IMR-90 (cell line): Measurements from ENCODE around the gene DSN1. TPM values are rescaled to one million over a fixed set of nuclear protein-coding genes. Genes with fewer than 3 reads are reported as not detected.
A peak's percentile ranks its signal among the peaks of the same experiment; 100 is the strongest.

ENCODE experiments used
- ATAC-seq: fragments of 200-7000 bp; cut with Tn5 transposase; 2 replicates; pipeline ENCODE4 v1.9.1; 2020; ENCODE audit warnings: low read depth, mild to moderate bottlenecking, moderate library complexity
- BruUV-seq: library from RNA; stranded (reverse); fragments of 400-500 nt; replicated peaks from 2 replicates; lab custom pipeline; 2021; lab: Mats Ljungman, UMichigan
- CTCF ChIA-PET: fragments of 300-600 bp; formaldehyde crosslinking; extraction: SDS; loops from one replicate; lab custom pipeline; 2021; ENCODE audit warnings: antibody characterized with exemption; lab: Yijun Ruan, JAX
- POLR2A ChIA-PET: fragments of 300-600 bp; sonication (Branson Sonifier 250); formaldehyde crosslinking; loops from one replicate; lab custom pipeline; 2022; ENCODE audit warnings: antibody characterized with exemption; ENCODE audit not compliant: unreplicated experiment; lab: Charles Lee
- DNase-seq: peaks from one replicate; pipeline ENCODE4 v3.0.0; 2013
- H2AFZ ChIP-seq: replicated peaks from 2 replicates; pipeline ENCODE3; 2013; ENCODE audit warnings: low read length, mild to moderate bottlenecking; ENCODE audit not compliant: poor library complexity
- H2AK5ac ChIP-seq: 2 replicates; pipeline ENCODE4 v1.6.1; 2013; ENCODE audit warnings: low read depth, low read length, inconsistent platforms
- H2AK9ac ChIP-seq: replicated peaks from 2 replicates; pipeline ENCODE3; 2013; ENCODE audit warnings: mild to moderate bottlenecking, low read depth, low read length, moderate library complexity; ENCODE audit not compliant: poor library complexity
- H2BK120ac ChIP-seq: 2 replicates; pipeline ENCODE4 v1.6.1; 2013; ENCODE audit warnings: low read depth, low read length, inconsistent platforms
- H2BK15ac ChIP-seq: 3 replicates; pipeline ENCODE4 v1.6.1; 2013; ENCODE audit warnings: low read depth, low read length, inconsistent platforms
- H2BK20ac ChIP-seq: 2 replicates; pipeline ENCODE4 v1.6.1; 2013; ENCODE audit warnings: low read depth, mild to moderate bottlenecking, inconsistent platforms, low read length, moderate library complexity
- H2BK5ac ChIP-seq: 2 replicates; pipeline ENCODE4 v1.6.1; 2013; ENCODE audit warnings: mild to moderate bottlenecking, low read depth, low read length, inconsistent platforms; ENCODE audit not compliant: poor library complexity, severe bottlenecking
- H3K14ac ChIP-seq: replicated peaks from 2 replicates; pipeline ENCODE4 v1.6.1; 2013; ENCODE audit warnings: low read depth, low read length, inconsistent platforms
- H3K18ac ChIP-seq: 2 replicates; pipeline ENCODE4 v1.6.1; 2013; ENCODE audit warnings: low read depth, low read length, control low read depth
- H3K23ac ChIP-seq: 2 replicates; pipeline ENCODE4 v1.6.1; 2013; ENCODE audit warnings: low read depth, low read length, inconsistent platforms
- H3K27ac ChIP-seq: 2 replicates; pipeline ENCODE4 v1.5.1; 2013; ENCODE audit warnings: mild to moderate bottlenecking, control low read depth, low read length; ENCODE audit not compliant: insufficient read depth
- H3K27me3 ChIP-seq: 2 replicates; pipeline ENCODE4 v1.6.1; 2013; ENCODE audit warnings: low read length; ENCODE audit not compliant: control insufficient read depth, insufficient read depth
- H3K36me3 ChIP-seq: 2 replicates; pipeline ENCODE4 v1.6.1; 2013; ENCODE audit warnings: low read length, mixed read lengths; ENCODE audit not compliant: control insufficient read depth, insufficient read depth
- H3K4ac ChIP-seq: 2 replicates; pipeline ENCODE4 v1.6.1; 2013; ENCODE audit warnings: low read depth, low read length, inconsistent platforms
- H3K4me1 ChIP-seq: 2 replicates; pipeline ENCODE4 v1.6.1; 2013; ENCODE audit warnings: low read length, mixed read lengths; ENCODE audit not compliant: control insufficient read depth, insufficient read depth
- H3K4me2 ChIP-seq: 2 replicates; pipeline ENCODE4 v1.6.1; 2013; ENCODE audit warnings: low read depth, mild to moderate bottlenecking, control low read depth, low read length, moderate library complexity
- H3K4me3 ChIP-seq: 2 replicates; pipeline ENCODE4 v1.5.1; 2013; ENCODE audit warnings: low read depth, mild to moderate bottlenecking, control low read depth, low read length, moderate library complexity; ENCODE audit not compliant: insufficient read depth
- H3K56ac ChIP-seq: 2 replicates; pipeline ENCODE4 v1.6.1; 2013; ENCODE audit warnings: low read length, inconsistent platforms; ENCODE audit not compliant: insufficient read depth; ENCODE audit errors: extremely low read depth
- H3K79me1 ChIP-seq, 2 experiments: 2 replicates each; pipeline ENCODE4 v1.6.1; 2013; ENCODE audit warnings: low read length in 2 of 2, inconsistent platforms in 1 of 2, low read depth in 1 of 2
- H3K9ac ChIP-seq: 2 replicates; pipeline ENCODE4 v1.6.1; 2013; ENCODE audit warnings: low read depth, low read length, control low read depth
- H3K9me1 ChIP-seq: 2 replicates; pipeline ENCODE4 v1.6.1; 2013; ENCODE audit warnings: low read length, inconsistent platforms; ENCODE audit not compliant: insufficient read depth
- H3K9me3 ChIP-seq: 2 replicates; pipeline ENCODE4 v1.6.1; 2013; ENCODE audit warnings: low read length; ENCODE audit not compliant: control insufficient read depth, insufficient read depth
- H4K20me1 ChIP-seq: 2 replicates; pipeline ENCODE4 v1.6.1; 2013; ENCODE audit warnings: low read length, inconsistent platforms; ENCODE audit not compliant: insufficient read depth
- H4K5ac ChIP-seq: 2 replicates; pipeline ENCODE4 v1.6.1; 2013; ENCODE audit warnings: mild to moderate bottlenecking, low read depth, low read length, control low read depth
- H4K8ac ChIP-seq, 2 experiments: 2 replicates each; pipeline ENCODE4 v1.6.1; 2013; ENCODE audit warnings: low read depth in 2 of 2, low read length in 2 of 2, control low read depth in 1 of 2, inconsistent platforms in 1 of 2
- H4K91ac ChIP-seq: 2 replicates; pipeline ENCODE4 v1.6.1; 2013; ENCODE audit warnings: low read depth, low read length, inconsistent platforms; ENCODE audit not compliant: insufficient read depth
- CEBPB ChIP-seq: IDR thresholded peaks from 2 replicates; pipeline ENCODE4 v1.6.1; 2012; ENCODE audit warnings: low read depth, low read length, improper control_type of control experiment
- CHD1 ChIP-seq: IDR thresholded peaks from 2 replicates; pipeline ENCODE4 v1.6.1; 2012; ENCODE audit warnings: low read depth, low read length, improper control_type of control experiment
- FOS ChIP-seq: fragments of 150-350 bp; IDR thresholded peaks from 2 replicates; pipeline ENCODE4 v1.6.1; 2016; ENCODE audit warnings: low read depth, low read length
- MAFK ChIP-seq: IDR thresholded peaks from 2 replicates; pipeline ENCODE4 v1.6.1; 2012; ENCODE audit warnings: low read depth, low read length, improper control_type of control experiment
- MAZ ChIP-seq: IDR thresholded peaks from 2 replicates; pipeline ENCODE4 v1.6.1; 2012; ENCODE audit warnings: low read depth, mild to moderate bottlenecking, low read length, improper control_type of control experiment, moderate library complexity, borderline replicate concordance
- MXI1 ChIP-seq: IDR thresholded peaks from 2 replicates; pipeline ENCODE4 v1.6.1; 2012; ENCODE audit warnings: low read depth, mild to moderate bottlenecking, low read length, moderate library complexity, borderline replicate concordance
- NFE2L2 ChIP-seq: fragments of 150-350 bp; IDR thresholded peaks from 2 replicates; pipeline ENCODE4 v1.6.1; 2016; ENCODE audit warnings: low read depth, mild to moderate bottlenecking, low read length
- POLR2A ChIP-seq: IDR thresholded peaks from 2 replicates; pipeline ENCODE4 v1.6.1; 2012; ENCODE audit warnings: mild to moderate bottlenecking, low read depth, low read length
- RAD21 ChIP-seq: IDR thresholded peaks from 2 replicates; pipeline ENCODE4 v1.6.1; 2012; ENCODE audit warnings: low read length, improper control_type of control experiment
- RCOR1 ChIP-seq: IDR thresholded peaks from 2 replicates; pipeline ENCODE4 v1.6.1; 2012; ENCODE audit warnings: mild to moderate bottlenecking, low read length, improper control_type of control experiment; ENCODE audit not compliant: insufficient replicate concordance
- SMC3 ChIP-seq: fragments of 150-350 bp; IDR thresholded peaks from 2 replicates; pipeline ENCODE4 v1.6.1; 2016; ENCODE audit warnings: low read depth, mild to moderate bottlenecking, antibody characterized with exemption, low read length, moderate library complexity
- USF2 ChIP-seq: fragments of 150-350 bp; IDR thresholded peaks from 2 replicates; pipeline ENCODE4 v1.6.1; 2017; ENCODE audit warnings: mild to moderate bottlenecking, antibody characterized with exemption, low read length, low read depth
- WGBS, 2 experiments: methylation state at CpG; one replicate each; pipeline versions ENCODE4 v1.1.5 to v1.1.7; 2013; ENCODE audit warnings: missing lambda C conversion rate in 2 of 2; ENCODE audit not compliant: insufficient read length in 1 of 2; ENCODE audit errors: extremely low coverage in 2 of 2; 5-methylcytosine and 5-hydroxymethylcytosine counted together
- dilution Hi-C: fragments of 300-500 bp; cut with HindIII; formaldehyde crosslinking; loops from one replicate; pipeline ENCODE4 v1.14.3; 2018; ENCODE audit warnings: low sequenced_read_pairs; ENCODE audit not compliant: unreplicated experiment
- in situ Hi-C: fragments of 300-500 bp; cut with MboI; formaldehyde crosslinking; loops from 3 replicates; pipeline ENCODE4 v1.14.3; 2019; ENCODE audit warnings: low sequenced_read_pairs, inconsistent platforms, mixed read lengths
- intact Hi-C: fragments of 100-400 bp; cut with micrococcal nuclease; formaldehyde crosslinking; loops from 2 replicates; pipeline ENCODE4 v1.10.0; 2022
- polyA plus RNA-seq, 3 experiments: library from polyadenylated mRNA; depleted of rRNA; stranded (reverse); fragments of >200 nt; gene quantifications; 2 replicates each; pipeline ENCODE4 v1.2.3, GENCODE V29; 2012; ENCODE audit warnings: low replicate concordance in 1 of 3
- total RNA-seq: library from RNA; depleted of rRNA; stranded (reverse); fragments of >200 nt; gene quantifications from 2 replicates; pipeline ENCODE4 v1.2.3, GENCODE V29; 2012
- TF ChIP-seq, protein P1 (sequence below): conservative IDR thresholded peaks from 2 replicates; pipeline ENCODE4 v1.5.1; 2012; ENCODE audit warnings: mild to moderate bottlenecking, low read depth, low read length, improper control_type of control experiment

Gene DSN1
- total and polyA plus RNA-seq, 2 of the 4 experiments (the other 2 are of a cell fraction), result 10.5 to 16.3 TPM

- no peaks in the 10 kb centered on the region; the same call in 1 of the 2 replicates for H4K20me1 ChIP-seq
- H2AFZ ChIP-seq, result no peak overlapping the region
- peaks cover 2% of the 10 kb centered on the region; the same call in 1 of the 2 replicates for H3K4me1 ChIP-seq
- CTCF ChIA-PET, result interaction anchor here (0.9 to 1.6 kb wide), 2 partner anchors 11 to 29 kb away, joined by 4 to 8 read pairs; partner anchors contain the start of gene DSN1
- no peak overlapping the region for H4K8ac ChIP-seq
- no peak overlapping the region for H3K4me3 ChIP-seq
- no peak overlapping the region for H3K27ac ChIP-seq
- dilution Hi-C loops, result no loop called here
- in situ Hi-C loops, result no loop called here
- no TSS peak for BruUV-seq
- intact Hi-C loops, result no loop called here
- no peak overlapping the region for H2BK120ac ChIP-seq
- H3K9ac ChIP-seq, result no peak overlapping the region
- no peak overlapping the region for H3K14ac ChIP-seq
- H3K27me3 ChIP-seq, result no peaks in the 10 kb centered on the region
- H3K23ac ChIP-seq, result peak overlapping the region; percentile 69; the same call in 1 of the 2 replicates
- no peak overlapping the region for H2BK5ac ChIP-seq
- POLR2A ChIA-PET, result interaction anchor here (0.8 kb wide), 1 partner anchor 10 kb away, joined by 5 read pairs; no protein-coding TSS in a partner anchor
- TF ChIP-seq RCOR1, result no peak
- TF ChIP-seq MAZ, result no peak
- TF ChIP-seq SMC3, result no peak
- TF ChIP-seq, protein P1, sequence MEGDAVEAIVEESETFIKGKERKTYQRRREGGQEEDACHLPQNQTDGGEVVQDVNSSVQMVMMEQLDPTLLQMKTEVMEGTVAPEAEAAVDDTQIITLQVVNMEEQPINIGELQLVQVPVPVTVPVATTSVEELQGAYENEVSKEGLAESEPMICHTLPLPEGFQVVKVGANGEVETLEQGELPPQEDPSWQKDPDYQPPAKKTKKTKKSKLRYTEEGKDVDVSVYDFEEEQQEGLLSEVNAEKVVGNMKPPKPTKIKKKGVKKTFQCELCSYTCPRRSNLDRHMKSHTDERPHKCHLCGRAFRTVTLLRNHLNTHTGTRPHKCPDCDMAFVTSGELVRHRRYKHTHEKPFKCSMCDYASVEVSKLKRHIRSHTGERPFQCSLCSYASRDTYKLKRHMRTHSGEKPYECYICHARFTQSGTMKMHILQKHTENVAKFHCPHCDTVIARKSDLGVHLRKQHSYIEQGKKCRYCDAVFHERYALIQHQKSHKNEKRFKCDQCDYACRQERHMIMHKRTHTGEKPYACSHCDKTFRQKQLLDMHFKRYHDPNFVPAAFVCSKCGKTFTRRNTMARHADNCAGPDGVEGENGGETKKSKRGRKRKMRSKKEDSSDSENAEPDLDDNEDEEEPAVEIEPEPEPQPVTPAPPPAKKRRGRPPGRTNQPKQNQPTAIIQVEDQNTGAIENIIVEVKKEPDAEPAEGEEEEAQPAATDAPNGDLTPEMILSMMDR, result no peak
- TF ChIP-seq CHD1, result no peak
- no peak for TF ChIP-seq USF2
- no peak for TF ChIP-seq RAD21
- TF ChIP-seq NFE2L2, result no peak
- TF ChIP-seq POLR2A, result no peak
- no peak for TF ChIP-seq MAFK
- no peak for TF ChIP-seq CEBPB
- no peak for TF ChIP-seq FOS
- no peak for TF ChIP-seq MXI1
- no peaks in the 10 kb centered on the region for H3K36me3 ChIP-seq
- H2BK20ac ChIP-seq, result no peak overlapping the region
- no peak overlapping the region for H2AK5ac ChIP-seq
- 88% methylated on average over 2 of the region's 4 CpGs; no CpG with 5 or more reads in 1 of the 2 experiments for WGBS, 2 experiments
- no peak overlapping the region for H3K18ac ChIP-seq
- no peak overlapping the region; the same call in 1 of the 2 replicates for H3K4ac ChIP-seq
- no peaks in the 10 kb centered on the region for H3K9me3 ChIP-seq
- no peak overlapping the region for H4K5ac ChIP-seq
- H3K4me2 ChIP-seq, result no peak overlapping the region; the same call in 1 of the 2 replicates
- H3K79me1 ChIP-seq, result peaks cover 15 to 17% of the 10 kb centered on the region in 2 experiments; a peak in 3 of 4 replicates
- DNase-seq, result no peak
- no peaks in the 10 kb centered on the region for H3K9me1 ChIP-seq
- H3K56ac ChIP-seq, result no peak overlapping the region
- no peak overlapping the region for H2AK9ac ChIP-seq
- no peak for ATAC-seq
- H2BK15ac ChIP-seq, result no peak overlapping the region
- no peak overlapping the region for H4K91ac ChIP-seq
Measured at GRCh38 chr20:36744243-36744642, 29.3 kb downstream of the DSN1 start.
